ENCODE data around the gene LDLRAD3. TPM values are rescaled to one million over a fixed set of nuclear protein-coding genes. Genes with fewer than 3 reads are reported as not detected.
A peak's percentile ranks its signal among the peaks of the same experiment; 100 is the strongest.

Gene LDLRAD3
- total RNA-seq, 1 donor from 2014 or later, result 7.7 TPM

- Histone ChIP-seq H3K4me1 (peaks cover 11% of the 10 kb centered on the region), H3K9me3 (peaks cover 4% of the 10 kb centered on the region), H3K27me3 (ENCODE audit: low read depth) (peaks cover 3% of the 10 kb centered on the region), H3K36me3 (no peaks in the 10 kb centered on the region), H3K27ac (no peak overlapping the region), H3K4me3 (no peak overlapping the region)
- DNase-seq, result no peak
- intact Hi-C loops (cut with DNase I), result no loop called here
- TF ChIP-seq, protein P1, sequence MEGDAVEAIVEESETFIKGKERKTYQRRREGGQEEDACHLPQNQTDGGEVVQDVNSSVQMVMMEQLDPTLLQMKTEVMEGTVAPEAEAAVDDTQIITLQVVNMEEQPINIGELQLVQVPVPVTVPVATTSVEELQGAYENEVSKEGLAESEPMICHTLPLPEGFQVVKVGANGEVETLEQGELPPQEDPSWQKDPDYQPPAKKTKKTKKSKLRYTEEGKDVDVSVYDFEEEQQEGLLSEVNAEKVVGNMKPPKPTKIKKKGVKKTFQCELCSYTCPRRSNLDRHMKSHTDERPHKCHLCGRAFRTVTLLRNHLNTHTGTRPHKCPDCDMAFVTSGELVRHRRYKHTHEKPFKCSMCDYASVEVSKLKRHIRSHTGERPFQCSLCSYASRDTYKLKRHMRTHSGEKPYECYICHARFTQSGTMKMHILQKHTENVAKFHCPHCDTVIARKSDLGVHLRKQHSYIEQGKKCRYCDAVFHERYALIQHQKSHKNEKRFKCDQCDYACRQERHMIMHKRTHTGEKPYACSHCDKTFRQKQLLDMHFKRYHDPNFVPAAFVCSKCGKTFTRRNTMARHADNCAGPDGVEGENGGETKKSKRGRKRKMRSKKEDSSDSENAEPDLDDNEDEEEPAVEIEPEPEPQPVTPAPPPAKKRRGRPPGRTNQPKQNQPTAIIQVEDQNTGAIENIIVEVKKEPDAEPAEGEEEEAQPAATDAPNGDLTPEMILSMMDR (IDR thresholded peaks at IDR 0.05), result no peak
- ATAC-seq, result no peak
Measured at GRCh38 chr11:35928688-35929395, 15.0 kb upstream of the LDLRAD3 start.

- Histone ChIP-seq H3K27me3 (ENCODE audit: low read depth) (peaks cover 3% of the 10 kb centered on the region), H3K27ac (no peak overlapping the region), H3K36me3 (no peaks in the 10 kb centered on the region), H3K4me1 (peaks cover 11% of the 10 kb centered on the region), H3K9me3 (peaks cover 4% of the 10 kb centered on the region), H3K4me3 (no peak overlapping the region)
- TF ChIP-seq, protein P1 (IDR thresholded peaks at IDR 0.05), result no peak
- DNase-seq, result no peak
- ATAC-seq, result no peak
- intact Hi-C loops (cut with DNase I), result no loop called here
Measured at GRCh38 chr11:35930466-35930865, 13.4 kb upstream of the LDLRAD3 start.

GRCh38 chr11:35932121-35932520 is 11.7 kb upstream of the LDLRAD3 start:
- Histone ChIP-seq H3K27me3 (ENCODE audit: low read depth) (peaks cover 3% of the 10 kb centered on the region), H3K36me3 (no peaks in the 10 kb centered on the region), H3K9me3 (peaks cover 4% of the 10 kb centered on the region), H3K4me3 (no peak overlapping the region), H3K4me1 (peaks cover 11% of the 10 kb centered on the region), H3K27ac (no peak overlapping the region)
- TF ChIP-seq, protein P1 (IDR thresholded peaks at IDR 0.05), result no peak
- intact Hi-C loops (cut with DNase I), result no loop called here
- ATAC-seq (no peak), DNase-seq (no peak)

GRCh38 chr11:35932681-35933319 is 11.1 kb upstream of the LDLRAD3 start:
- Histone ChIP-seq H3K27me3 (ENCODE audit: low read depth) (peaks cover 1% of the 10 kb centered on the region), H3K9me3 (peaks cover 4% of the 10 kb centered on the region), H3K36me3 (no peaks in the 10 kb centered on the region), H3K27ac (no peak overlapping the region), H3K4me3 (no peak overlapping the region), H3K4me1 (peaks cover 7% of the 10 kb centered on the region)
- peak; percentile 65 to 72 for ATAC-seq
- no peak for DNase-seq
- TF ChIP-seq, protein P1 (IDR thresholded peaks at IDR 0.05), result no peak
- intact Hi-C loops (cut with DNase I), result no loop called here

- Histone ChIP-seq H3K27ac (no peak overlapping the region), H3K4me3 (no peak overlapping the region), H3K27me3 (ENCODE audit: low read depth) (no peaks in the 10 kb centered on the region), H3K4me1 (peaks cover 1% of the 10 kb centered on the region), H3K36me3 (no peaks in the 10 kb centered on the region), H3K9me3 (peaks cover 4% of the 10 kb centered on the region)
- ATAC-seq (no peak), DNase-seq (no peak)
- TF ChIP-seq, protein P1 (IDR thresholded peaks at IDR 0.05), result no peak
- intact Hi-C loops (cut with DNase I), result no loop called here
Measured at GRCh38 chr11:35933320-35933871, 10.5 kb upstream of the LDLRAD3 start.

All from lower lobe of right lung (tissue), 2 donors.